Spleen (tissue), 7 donors: ENCODE measurements around the gene ACACA.

ENCODE experiments used
- CTCF ChIP-seq, 11 experiments: fragments of 200-600 bp in 7 of 11; fragments of 450-650 bp in 4 of 11; sonication (generic) in 4 of 11; IDR thresholded peaks in 8 of 11; conservative IDR thresholded peaks in 3 of 11; 1 replicate in 7 of 11; 2 replicates in 4 of 11; pipeline versions ENCODE4 v1.4.0 to v1.8.0; 2016 to 2021; ENCODE audit warnings: antibody characterized with exemption in 11 of 11, inconsistent platforms in 4 of 11, mild to moderate bottlenecking in 1 of 11
- POLR2A ChIP-seq, 3 donors: fragments of 450-650 bp; IDR thresholded peaks; one replicate each; pipeline ENCODE4 v1.5.1; 2017; ENCODE audit warnings: antibody characterized with exemption in 3 of 3, mild to moderate bottlenecking in 1 of 3
- donor health status: DM: no; HTN: no; CAD: no; lungs with moderate emphysema.
- donor health status: DM: no; HTN: no; CAD: no.
- donor health status: DM: no; HTN: no; CAD: no.

- TF ChIP-seq CTCF (IDR thresholded peaks at IDR 0.05 in 8 of 11, conservative IDR thresholded peaks at IDR 0.05 in 3 of 11) (no peak), POLR2A (IDR thresholded peaks at IDR 0.05) (no peak)
These were observed 18.4 kb downstream of the ACACA start for GRCh38 chr17:37388266-37388665.
